K562 (cell line): Measurements from ENCODE around the gene CCSER2. TPM values are rescaled to one million over a fixed set of nuclear protein-coding genes. Genes with fewer than 3 reads are reported as not detected.

Experiments used
- ATAC-seq: fragments of 200-7000 bp; cut with Tn5 transposase; 3 replicates; pipeline ENCODE4 v1.9.1; 2020; ENCODE audit warnings: moderate library complexity
- BruUV-seq: library from RNA; stranded (reverse); fragments of 400-500 nt; replicated peaks from 2 replicates; lab custom pipeline; 2021; lab: Mats Ljungman, UMichigan
- CTCF ChIA-PET: fragments of 300-600 bp; formaldehyde crosslinking; extraction: SDS; loops from one replicate; lab custom pipeline; 2021; ENCODE audit warnings: low intra/inter-chr PET ratio; lab: Yijun Ruan, JAX
- POLR2A ChIA-PET: fragments of 300-600, 350-650 bp; sonication (Branson Sonifier 250); formaldehyde crosslinking; extraction: SDS; loops from one replicate; lab custom pipeline; 2021; ENCODE audit warnings: antibody characterized with exemption, inconsistent platforms; lab: Yijun Ruan, JAX
- DNase-seq, 4 experiments: peaks; one replicate each; pipeline versions ENCODE4 v3.0.0 to v3.0.0-alpha.2; 2011 to 2018; ENCODE audit warnings: low spot score in 3 of 4, mixed read lengths in 3 of 4; ENCODE audit errors: extremely low read depth in 1 of 4
- FAIRE-seq: peaks from 2 replicates; lab custom pipeline; 2011; peaks lifted over from hg19 to GRCh38; lab: Jason Lieb, UNC
- H2AFZ ChIP-seq: 2 replicates; pipeline ENCODE4 v1.6.0; 2011; ENCODE audit warnings: low read depth, low read length, control low read depth, inconsistent platforms
- H3K27ac ChIP-seq: fragments of 200-600 bp; 3 replicates; pipeline ENCODE4 v1.8.0; 2011; ENCODE audit warnings: low read depth, mild to moderate bottlenecking, control low read depth, inconsistent platforms, low read length, moderate library complexity, mixed read lengths; ENCODE audit errors: extremely low read depth
- H3K27me3 ChIP-seq, 2 experiments: fragments of 300-600 bp in 1 of 2; 2 replicates in 1 of 2; 3 replicates in 1 of 2; pipeline versions ENCODE4 v1.6.0 to v1.8.0; 2011; ENCODE audit warnings: inconsistent platforms in 2 of 2, low read length in 2 of 2, mild to moderate bottlenecking in 1 of 2, mixed read lengths in 1 of 2, moderate library complexity in 1 of 2; ENCODE audit not compliant: control insufficient read depth in 2 of 2, insufficient read depth in 2 of 2
- H3K36me3 ChIP-seq: fragments of 300-600 bp; 3 replicates; pipeline ENCODE4 v1.8.0; 2011; ENCODE audit warnings: mild to moderate bottlenecking, low read length, inconsistent platforms; ENCODE audit not compliant: control insufficient read depth, insufficient read depth
- H3K4me1 ChIP-seq, 2 experiments: fragments of 200-600 bp in 1 of 2; replicated peaks in 1 of 2; 2 replicates in 1 of 2; 3 replicates in 1 of 2; pipeline versions ENCODE4 v1.5.1 to v1.8.0; 2011; ENCODE audit warnings: inconsistent platforms in 2 of 2, low read length in 2 of 2, mild to moderate bottlenecking in 1 of 2, mixed read lengths in 1 of 2, moderate library complexity in 1 of 2; ENCODE audit not compliant: control insufficient read depth in 2 of 2, insufficient read depth in 2 of 2
- H3K4me2 ChIP-seq: 2 replicates; pipeline ENCODE4 v1.6.1; 2011; ENCODE audit warnings: low read length, control low read depth, inconsistent platforms, mixed read lengths; ENCODE audit not compliant: insufficient read depth
- H3K4me3 ChIP-seq: fragments of 200-600 bp; sonication (generic), shearing (Covaris generic); 2 replicates; pipeline ENCODE4 v1.5.1; 2016; ENCODE audit warnings: control low read depth, inconsistent platforms
- H3K79me2 ChIP-seq: fragments of 200-600 bp; 3 replicates; pipeline ENCODE4 v1.8.0; 2011; ENCODE audit warnings: low read length, inconsistent platforms; ENCODE audit not compliant: control insufficient read depth, insufficient read depth
- H3K9ac ChIP-seq, 2 experiments: 2 replicates each; pipeline versions ENCODE4 v1.6.0 to v1.6.1; 2011; ENCODE audit warnings: low read depth in 2 of 2, low read length in 2 of 2, control low read depth in 1 of 2, inconsistent platforms in 1 of 2, mild to moderate bottlenecking in 1 of 2, mixed read lengths in 1 of 2; ENCODE audit not compliant: insufficient read depth in 1 of 2
- H3K9me1 ChIP-seq: one replicate; pipeline ENCODE4 v1.6.0; 2011; ENCODE audit warnings: inconsistent platforms, mild to moderate bottlenecking, low read length, moderate library complexity; ENCODE audit not compliant: control insufficient read depth, insufficient read depth
- H3K9me3 ChIP-seq: replicated peaks from 2 replicates; pipeline ENCODE4 v1.5.1; 2011; ENCODE audit warnings: low read depth, low read length, inconsistent platforms; ENCODE audit not compliant: control insufficient read depth, insufficient read depth
- H4K20me1 ChIP-seq: replicated peaks from 2 replicates; pipeline ENCODE4 v1.6.1; 2011; ENCODE audit warnings: low read length, inconsistent platforms, mixed read lengths; ENCODE audit not compliant: control insufficient read depth, insufficient read depth
- CGGBP1 ChIP-seq: fragments of 250-450 bp; sonication (Bioruptor Pico); IDR thresholded peaks from 2 replicates; pipeline ENCODE4 v1.9.0; 2021; ENCODE audit warnings: mild to moderate bottlenecking
- CHD1 ChIP-seq: fragments of 200-600 bp; sonication (generic); IDR thresholded peaks from one replicate; pipeline ENCODE4 v1.6.1; 2012; ENCODE audit warnings: mild to moderate bottlenecking, moderate library complexity, low read length, inconsistent platforms
- CHD2 ChIP-seq: IDR thresholded peaks from 2 replicates; pipeline ENCODE4 v1.6.1; 2011; ENCODE audit warnings: low read depth, low read length
- CREBBP ChIP-seq: IDR thresholded peaks from one replicate; pipeline ENCODE4 v1.6.1; 2012; ENCODE audit warnings: low read depth, mild to moderate bottlenecking, control low read depth, inconsistent platforms, low read length
- GABPB2 ChIP-seq: fragments of 250-450 bp; sonication (Bioruptor Pico); conservative IDR thresholded peaks from 2 replicates; pipeline ENCODE4 v1.5.1; 2021; ENCODE audit warnings: mild to moderate bottlenecking
- HDAC3 ChIP-seq: fragments of 450-650 bp; IDR thresholded peaks from 2 replicates; pipeline ENCODE4 v1.6.1; 2018; ENCODE audit warnings: borderline replicate concordance, mild to moderate bottlenecking, moderate library complexity; ENCODE audit not compliant: partially characterized antibody
- HNRNPL ChIP-seq: fragments of 200-400 bp; formaldehyde crosslinking; IDR thresholded peaks from 2 replicates; pipeline ENCODE4 v1.6.1; 2017; ENCODE audit warnings: low read depth, mild to moderate bottlenecking, low read length
- HNRNPLL ChIP-seq: fragments of 200-400 bp; formaldehyde crosslinking; IDR thresholded peaks from 2 replicates; pipeline ENCODE4 v1.6.1; 2017; ENCODE audit warnings: low read length, low read depth, mild to moderate bottlenecking; ENCODE audit not compliant: poor library complexity, severe bottlenecking
- JUN ChIP-seq, 2 experiments: sonication (generic) in 1 of 2; formaldehyde crosslinking in 1 of 2; IDR thresholded peaks; 2 replicates each; pipeline versions ENCODE4 v1.6.1 to v1.8.0; 2012 to 2022; ENCODE audit warnings: borderline replicate concordance in 2 of 2, mild to moderate bottlenecking in 2 of 2, improper control_type of control experiment in 1 of 2, low read depth in 1 of 2, low read length in 1 of 2, missing genetic modification reagents in 1 of 2
- MCM3 ChIP-seq: fragments of 450-650 bp; IDR thresholded peaks from 2 replicates; pipeline ENCODE4 v1.6.1; 2016
- PHB2 ChIP-seq: fragments of 450-650 bp; IDR thresholded peaks from 2 replicates; pipeline ENCODE4 v1.6.1; 2017; ENCODE audit warnings: low read depth
- SP1 ChIP-seq: sonication (generic); formaldehyde crosslinking; IDR thresholded peaks from 2 replicates; pipeline ENCODE4 v1.8.1; 2022; ENCODE audit warnings: mild to moderate bottlenecking, missing genetic modification reagents
- TBL1XR1 ChIP-seq, 2 experiments: IDR thresholded peaks; 2 replicates each; pipeline ENCODE4 v1.6.1; 2012; ENCODE audit warnings: improper control_type of control experiment in 2 of 2, low read length in 2 of 2, mild to moderate bottlenecking in 1 of 2
- TCF3 ChIP-seq: sonication (generic); formaldehyde crosslinking; IDR thresholded peaks from 2 replicates; pipeline ENCODE4 v1.4.0; 2020; ENCODE audit warnings: mild to moderate bottlenecking, missing genetic modification reagents
- WHSC1 ChIP-seq: IDR thresholded peaks from one replicate; pipeline ENCODE4 v1.6.1; 2012; ENCODE audit warnings: low read length, control low read depth, inconsistent platforms
- ZEB2 ChIP-seq: fragments of 450-650 bp; IDR thresholded peaks from 2 replicates; pipeline ENCODE4 v1.6.1; 2016
- ZFP36 ChIP-seq: fragments of 150-350 bp; IDR thresholded peaks from 2 replicates; pipeline ENCODE4 v1.6.1; 2018; ENCODE audit warnings: low read length, low read depth; ENCODE audit not compliant: partially characterized antibody
- ZNF184 ChIP-seq: sonication (generic); formaldehyde crosslinking; IDR thresholded peaks from 2 replicates; pipeline ENCODE4 v1.5.0; 2020; ENCODE audit warnings: missing genetic modification reagents
- ZNF239 ChIP-seq: fragments of 250-450 bp; sonication (Bioruptor Pico); IDR thresholded peaks from 2 replicates; pipeline ENCODE4 v1.4.0; 2020; ENCODE audit warnings: mild to moderate bottlenecking
- ZNF3 ChIP-seq: fragments of 250-450 bp; sonication (Bioruptor Pico); IDR thresholded peaks from 2 replicates; pipeline ENCODE4 v1.5.0; 2021; ENCODE audit warnings: mild to moderate bottlenecking, moderate library complexity
- WGBS: fragments of 100-300 bp; shearing (Covaris generic); methylation state at CpG from one replicate; pipeline ENCODE4 v1.1.6; 2016; ENCODE audit warnings: low coverage, mixed read lengths; ENCODE audit not compliant: insufficient coverage; ENCODE audit errors: missing lambda C conversion rate; 5-methylcytosine and 5-hydroxymethylcytosine counted together
- in situ Hi-C: fragments of 300-500 bp; cut with MboI; formaldehyde crosslinking; loops from 4 replicates; pipeline ENCODE4 v1.15.0; 2018; ENCODE audit warnings: inconsistent platforms, mixed read lengths
- intact Hi-C: fragments of 100-400 bp; cut with micrococcal nuclease; formaldehyde crosslinking; loops from 2 replicates; pipeline ENCODE4 v1.14.2; 2022
- polyA plus RNA-seq, 8 experiments: library from polyadenylated mRNA; depleted of rRNA in 4 of 8; stranded (reverse) in 5 of 8; unstranded in 3 of 8; fragments of >200 nt; fragmentation: Nextera tagmentation in 2 of 8; fragmentation: Illumina TruSeq in 1 of 8; extraction: Ambion mirVana in 2 of 8; extraction: Trizol in 1 of 8; gene quantifications; 2 replicates each; pipeline versions ENCODE4 v1.2.1 to v1.2.3, GENCODE V29; 2011 to 2014; ENCODE audit warnings: inconsistent platforms in 1 of 8, missing spikeins in 1 of 8
- total RNA-seq, 7 experiments: library from RNA; depleted of rRNA in 6 of 7; stranded (reverse); fragments of >200 nt in 6 of 7; fragmentation: Illumina TruSeq in 2 of 7; extraction: Trizol in 2 of 7; gene quantifications; 2 replicates each; pipeline versions ENCODE4 v1.2.1 to v1.2.3, GENCODE V29; 2011 to 2021; ENCODE audit warnings: low replicate concordance in 1 of 7
- TF ChIP-seq, protein P1 (sequence below): fragments of 250-450 bp; sonication (Bioruptor Pico); IDR thresholded peaks from 2 replicates; pipeline ENCODE4 v1.5.0; 2021
- TF ChIP-seq, protein P2 (sequence below): sonication (generic); formaldehyde crosslinking; IDR thresholded peaks from 2 replicates; pipeline ENCODE4 v1.8.1; 2022; ENCODE audit warnings: missing genetic modification reagents

Gene CCSER2
- total and polyA plus RNA-seq, 9 of the 15 experiments (the other 6 are each of a cell fraction or from before 2014, with no cell fraction given), result 2.7 to 15.1 (median 9.7) TPM

DNA sequence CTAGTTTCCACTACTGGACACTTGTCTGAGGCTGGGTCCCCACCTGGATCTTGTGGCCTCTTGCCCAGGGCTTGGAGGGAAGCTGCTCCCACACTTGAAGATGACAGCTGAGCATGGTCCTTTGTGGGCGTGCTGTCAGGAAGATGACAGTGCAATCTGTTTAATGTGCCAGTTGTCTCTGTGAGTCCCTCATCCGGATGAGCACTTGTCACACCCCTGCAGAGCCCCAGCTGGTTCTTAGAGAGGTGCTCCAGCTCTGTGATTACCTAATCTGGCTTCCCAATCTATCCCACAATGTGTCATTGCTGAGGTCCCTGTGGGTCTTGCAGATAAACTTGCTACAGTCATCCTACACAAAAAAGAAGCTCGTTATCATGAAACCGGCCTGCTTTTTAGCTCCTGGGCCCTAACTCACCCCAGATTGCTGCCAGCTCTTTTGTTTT is 34.8 kb upstream of the CCSER2 start:
- BruUV-seq, result no TSS peak
- DNase-seq (peak; percentile 90 to 95 (median 92)), ATAC-seq (peak; percentile 95), FAIRE-seq (peak; percentile 96)
- no peak overlapping the region for H2AFZ ChIP-seq
- H3K79me2 ChIP-seq, result no peaks in the 10 kb centered on the region
- H3K4me3 ChIP-seq, result no peak overlapping the region
- peaks cover 4% of the 10 kb centered on the region for H3K9me1 ChIP-seq
- no peak overlapping the region for H3K9ac ChIP-seq
- WGBS, result 0% methylated on average over 4 of the region's 4 CpGs
- ChIA-PET POLR2A (interaction anchor here (0.6 to 1.8 kb wide), 10 partner anchors 9 to 235 kb away, joined by 3 to 12 read pairs (median 4); partner anchors contain the start of gene CCSER2), CTCF (no interaction called here)
- H3K9me3 ChIP-seq, result no peaks in the 10 kb centered on the region
- H3K27ac ChIP-seq, result no peak overlapping the region; the same call in 2 of the 3 replicates
- 0 out of 2 replicates have a peak, but pooled peaks cover 7% of the 10 kb centered on the region for H4K20me1 ChIP-seq
- intact Hi-C loops, result loop anchor here (1.0 kb wide), 1 partner anchor 35 kb away; the partner anchor contains the start of gene CCSER2
- H3K4me1 ChIP-seq, result peaks cover 7 to 19% of the 10 kb centered on the region in 2 experiments; a peak in 4 of 5 replicates
- peaks cover 4 to 5% of the 10 kb centered on the region in 2 experiments; a peak in 3 of 5 replicates for H3K27me3 ChIP-seq
- H3K4me2 ChIP-seq, result peak overlapping the region; percentile 51
- in situ Hi-C loops, result no loop called here
- no peaks in the 10 kb centered on the region for H3K36me3 ChIP-seq
- TF ChIP-seq WHSC1 (no peak), CREBBP (no peak), PHB2 (peak; percentile 87), CHD2 (no peak), CHD1 (no peak), ZFP36 (peak; percentile 38), HNRNPL (no peak), SP1 (CRISPR knock-in tag) (no peak), ZEB2 (peak; percentile 96), ZNF184 (no peak), JUN (IDR thresholded peaks at IDR 0.05; ENCODE audit: borderline replicate concordance, low read depth, low read length) (peak; percentile 99), JUN (CRISPR knock-in tag; IDR thresholded peaks at IDR 0.05; ENCODE audit: borderline replicate concordance) (no peak), MCM3 (no peak), ZNF3 (no peak), HNRNPLL (no peak), TBL1XR1 (IDR thresholded peaks at IDR 0.05; ENCODE audit: low read length in 2 of 2) (peak; percentile 22 to 98; a peak in 3 of 4 replicates), CGGBP1 (CRISPR knock-in tag) (no peak), TCF3 (CRISPR knock-in tag) (peak; percentile 99), GABPB2 (no peak), HDAC3 (peak; percentile 96), ZNF239 (CRISPR knock-in tag) (peak; percentile 55)
- TF ChIP-seq, protein P1, sequence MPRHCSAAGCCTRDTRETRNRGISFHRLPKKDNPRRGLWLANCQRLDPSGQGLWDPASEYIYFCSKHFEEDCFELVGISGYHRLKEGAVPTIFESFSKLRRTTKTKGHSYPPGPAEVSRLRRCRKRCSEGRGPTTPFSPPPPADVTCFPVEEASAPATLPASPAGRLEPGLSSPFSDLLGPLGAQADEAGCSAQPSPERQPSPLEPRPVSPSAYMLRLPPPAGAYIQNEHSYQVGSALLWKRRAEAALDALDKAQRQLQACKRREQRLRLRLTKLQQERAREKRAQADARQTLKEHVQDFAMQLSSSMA (CRISPR knock-in tag), result no peak
- TF ChIP-seq, protein P2, sequence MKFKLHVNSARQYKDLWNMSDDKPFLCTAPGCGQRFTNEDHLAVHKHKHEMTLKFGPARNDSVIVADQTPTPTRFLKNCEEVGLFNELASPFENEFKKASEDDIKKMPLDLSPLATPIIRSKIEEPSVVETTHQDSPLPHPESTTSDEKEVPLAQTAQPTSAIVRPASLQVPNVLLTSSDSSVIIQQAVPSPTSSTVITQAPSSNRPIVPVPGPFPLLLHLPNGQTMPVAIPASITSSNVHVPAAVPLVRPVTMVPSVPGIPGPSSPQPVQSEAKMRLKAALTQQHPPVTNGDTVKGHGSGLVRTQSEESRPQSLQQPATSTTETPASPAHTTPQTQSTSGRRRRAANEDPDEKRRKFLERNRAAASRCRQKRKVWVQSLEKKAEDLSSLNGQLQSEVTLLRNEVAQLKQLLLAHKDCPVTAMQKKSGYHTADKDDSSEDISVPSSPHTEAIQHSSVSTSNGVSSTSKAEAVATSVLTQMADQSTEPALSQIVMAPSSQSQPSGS (CRISPR knock-in tag), result no peak
